AG10803 (cell line): ENCODE measurements around the gene ABCB6.

Source experiments
- DNase-seq: peaks from one replicate; pipeline ENCODE4 v3.0.0; 2010; ENCODE audit warnings: low read depth
- H3K4me3 ChIP-seq: 2 replicates; pipeline ENCODE4 v1.5.1; 2011; ENCODE audit warnings: mild to moderate bottlenecking, low read length, control low read depth
- TF ChIP-seq, protein P1 (sequence below): conservative IDR thresholded peaks from 2 replicates; pipeline ENCODE4 v1.5.1; 2011; ENCODE audit warnings: mild to moderate bottlenecking, low read length, control low read depth, inconsistent platforms

Gene ABCB6

DNA sequence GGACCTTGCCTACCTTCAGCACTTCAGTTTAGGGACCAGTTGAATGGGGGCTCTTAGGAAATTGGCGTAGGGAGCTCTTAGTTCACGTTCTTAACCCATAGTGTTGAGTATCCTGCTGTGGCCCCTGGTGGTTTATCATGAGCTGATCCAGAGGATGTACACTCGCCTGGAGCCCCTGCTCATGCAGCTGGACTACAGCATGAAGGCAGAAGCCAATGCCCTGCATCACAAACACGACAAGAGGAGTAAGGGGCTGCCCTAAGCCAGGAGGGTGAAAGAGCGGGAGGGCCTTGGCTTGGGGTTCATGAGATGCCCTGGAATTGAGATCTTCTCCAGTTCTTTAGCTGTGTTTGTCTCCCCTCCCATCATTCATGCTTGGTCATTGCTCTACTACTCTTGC is 37.8 kb downstream of the ABCB6 start:
- TF ChIP-seq, protein P1, sequence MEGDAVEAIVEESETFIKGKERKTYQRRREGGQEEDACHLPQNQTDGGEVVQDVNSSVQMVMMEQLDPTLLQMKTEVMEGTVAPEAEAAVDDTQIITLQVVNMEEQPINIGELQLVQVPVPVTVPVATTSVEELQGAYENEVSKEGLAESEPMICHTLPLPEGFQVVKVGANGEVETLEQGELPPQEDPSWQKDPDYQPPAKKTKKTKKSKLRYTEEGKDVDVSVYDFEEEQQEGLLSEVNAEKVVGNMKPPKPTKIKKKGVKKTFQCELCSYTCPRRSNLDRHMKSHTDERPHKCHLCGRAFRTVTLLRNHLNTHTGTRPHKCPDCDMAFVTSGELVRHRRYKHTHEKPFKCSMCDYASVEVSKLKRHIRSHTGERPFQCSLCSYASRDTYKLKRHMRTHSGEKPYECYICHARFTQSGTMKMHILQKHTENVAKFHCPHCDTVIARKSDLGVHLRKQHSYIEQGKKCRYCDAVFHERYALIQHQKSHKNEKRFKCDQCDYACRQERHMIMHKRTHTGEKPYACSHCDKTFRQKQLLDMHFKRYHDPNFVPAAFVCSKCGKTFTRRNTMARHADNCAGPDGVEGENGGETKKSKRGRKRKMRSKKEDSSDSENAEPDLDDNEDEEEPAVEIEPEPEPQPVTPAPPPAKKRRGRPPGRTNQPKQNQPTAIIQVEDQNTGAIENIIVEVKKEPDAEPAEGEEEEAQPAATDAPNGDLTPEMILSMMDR, result no peak
- H3K4me3 ChIP-seq, result no peak overlapping the region
- DNase-seq, result no peak

DNA sequence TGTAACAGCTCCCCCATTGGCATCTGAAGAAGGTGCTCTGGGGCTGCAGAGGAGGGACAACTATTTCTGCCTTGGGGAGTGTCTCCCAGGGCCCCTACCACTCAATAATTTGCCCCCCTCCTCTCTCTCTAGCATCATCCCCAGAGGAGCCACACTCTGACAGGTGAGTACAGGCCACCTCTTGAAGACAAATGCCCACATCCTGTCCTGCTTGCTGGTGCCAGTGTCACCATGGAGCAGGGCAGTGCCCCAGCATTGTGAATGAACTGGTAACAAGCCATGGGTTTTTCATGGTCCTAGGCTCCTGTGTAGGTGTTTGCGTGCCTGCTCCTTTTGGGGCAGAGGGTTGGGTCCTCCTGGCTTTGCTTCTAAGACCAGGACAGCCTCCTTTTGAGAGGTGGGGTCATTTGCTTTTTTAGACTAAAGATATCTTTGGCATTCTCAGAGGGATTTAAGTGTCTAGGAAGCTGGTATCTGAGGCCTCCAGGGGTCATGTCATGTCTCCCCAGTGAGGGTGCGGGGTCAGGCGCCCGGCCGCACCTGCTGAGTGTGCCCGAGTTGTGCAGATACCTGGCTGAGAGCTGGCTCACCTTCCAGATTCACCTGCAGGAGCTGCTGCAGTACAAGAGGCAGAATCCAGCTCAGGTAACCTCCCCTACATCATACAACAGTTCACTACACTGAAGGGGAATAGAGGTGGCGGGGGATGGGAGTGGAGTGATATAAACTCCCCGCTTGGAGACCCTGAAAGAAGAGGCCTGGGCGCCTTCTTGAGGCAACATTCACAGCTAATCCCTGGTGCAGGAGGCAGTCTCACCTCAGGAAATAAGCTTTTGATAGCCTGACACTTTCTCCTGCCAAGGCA is 38.9 kb downstream of the ABCB6 start:
- H3K4me3 ChIP-seq, result peak overlapping the region; percentile 93
- TF ChIP-seq, protein P1, result no peak
- DNase-seq, result no peak

DNA sequence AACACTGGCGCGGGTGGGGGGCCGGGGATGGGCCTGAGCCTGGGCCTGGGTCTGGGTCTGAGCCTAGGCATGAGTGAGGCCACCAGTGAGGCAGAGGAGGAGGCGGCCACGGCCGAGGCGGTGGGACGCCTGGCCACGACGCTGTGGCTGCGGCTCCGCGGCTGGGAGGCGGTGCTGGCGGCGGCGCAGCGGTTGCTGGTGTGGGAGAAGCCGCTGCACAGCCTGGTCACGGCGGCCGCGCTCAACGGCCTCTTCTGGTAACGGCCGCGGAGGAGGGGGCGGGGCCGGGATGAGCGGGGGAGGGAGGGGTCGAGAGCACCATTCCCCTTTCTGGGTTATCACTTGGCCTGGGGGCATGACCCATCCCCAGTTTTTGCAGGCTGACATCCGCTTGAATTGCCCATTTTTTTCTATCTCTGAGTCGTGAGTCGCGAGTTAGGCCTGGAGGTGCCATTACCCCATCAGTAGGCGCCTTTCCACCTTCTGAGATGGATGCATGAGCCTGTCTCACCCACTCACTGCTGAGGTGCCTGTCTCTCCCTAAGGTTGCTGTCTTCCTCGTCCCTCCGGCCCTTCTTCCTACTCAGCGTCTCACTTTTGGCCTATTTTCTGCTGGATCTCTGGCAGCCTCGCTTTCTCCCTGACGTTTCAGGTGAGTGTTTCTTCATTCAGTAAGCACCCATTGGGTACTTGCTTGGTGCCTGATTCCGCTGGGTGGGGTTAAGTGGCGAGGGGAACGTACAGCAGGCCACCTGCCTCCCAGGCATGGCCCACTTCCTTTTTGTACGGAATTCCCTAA is 40.2 kb downstream of the ABCB6 start:
- peak overlapping the region; percentile 93 for H3K4me3 ChIP-seq
- TF ChIP-seq, protein P1, result no peak
- DNase-seq, result peak; percentile 28

DNA sequence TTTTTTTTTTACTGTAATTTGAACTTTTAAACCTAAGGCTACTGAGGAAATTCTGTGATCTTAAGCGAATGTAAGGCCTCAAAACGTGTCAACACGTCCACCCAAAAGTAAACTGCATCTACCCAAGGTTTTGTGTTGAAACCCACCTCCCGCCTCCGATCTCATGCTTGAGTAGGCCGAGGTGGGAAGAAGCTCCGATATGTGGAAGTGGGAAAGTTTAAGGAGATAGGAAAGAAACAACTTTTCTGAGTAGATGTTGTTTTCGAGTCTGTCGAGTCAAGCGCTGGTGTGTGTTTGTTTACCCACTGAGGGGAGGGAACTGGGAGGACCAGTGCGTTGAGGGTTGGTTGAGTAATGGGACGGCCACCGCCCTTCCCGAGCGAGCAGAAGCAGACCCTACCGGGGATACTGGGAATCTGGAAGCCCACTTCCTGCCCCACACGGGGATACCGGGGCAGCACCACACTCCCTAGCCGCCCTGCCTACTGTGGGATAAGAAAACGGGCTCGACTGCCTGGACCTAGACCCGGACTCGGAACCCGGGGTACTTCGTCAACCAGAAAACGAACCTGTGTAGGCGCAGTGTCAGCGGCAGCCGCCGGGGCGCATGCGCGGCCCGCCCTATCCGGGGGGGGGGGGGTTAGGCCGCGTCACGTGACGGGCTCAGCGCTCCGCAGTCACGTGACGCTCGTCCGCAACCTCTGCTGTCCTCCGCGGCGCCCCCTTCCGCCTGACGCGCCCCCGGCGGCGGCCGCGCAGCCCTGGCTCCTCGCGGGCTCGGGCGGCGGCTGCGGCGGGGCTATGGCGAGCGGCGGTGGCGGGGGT is 41.0 kb downstream of the ABCB6 start, which contains the start of gene RETREG2:
Gene RETREG2 (plus strand): TSS at position 724 of the 825 bp plus-strand sequence. CDS start 78 bp downstream, at position 802.
- DNase-seq, result peak; percentile 92
- peak within 1 kb of the TSS; percentile 93 for H3K4me3 ChIP-seq
- TF ChIP-seq, protein P1, result peak; percentile 23

DNA sequence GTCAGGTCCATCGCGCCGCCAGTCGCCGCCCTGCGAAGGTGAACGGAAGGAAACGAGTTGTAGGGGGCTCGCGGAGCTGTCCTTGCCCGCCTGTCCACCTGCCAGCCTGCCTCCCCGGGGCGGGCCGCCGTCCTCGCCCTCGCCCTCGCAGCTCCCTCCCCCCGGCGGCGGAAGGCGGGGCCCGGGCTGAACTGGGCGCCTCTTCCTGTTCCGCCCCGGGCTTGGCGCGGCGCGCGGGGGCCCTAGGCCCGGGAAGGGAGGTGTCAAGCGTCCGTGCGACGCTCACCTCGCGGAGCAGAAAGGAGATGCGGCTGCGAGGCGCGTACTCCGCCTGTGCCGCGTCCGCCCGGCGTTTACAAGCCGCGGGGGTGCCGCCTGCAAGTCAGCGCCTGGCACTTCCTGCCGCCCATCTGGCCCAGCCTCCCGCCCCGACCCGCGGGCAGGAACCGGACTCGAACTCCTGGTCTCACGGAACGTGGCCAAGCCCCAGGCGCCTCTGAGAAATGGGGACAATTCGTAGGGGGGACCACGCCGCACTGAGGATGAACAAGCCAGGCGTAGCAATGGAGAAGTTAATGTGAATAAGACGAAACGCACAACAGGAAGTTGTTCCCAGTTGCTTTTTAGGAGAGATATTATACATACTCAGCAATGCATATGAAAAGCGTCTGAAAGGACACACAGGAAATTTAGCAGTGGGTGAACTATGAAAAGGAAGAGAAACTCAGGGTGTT is 41.8 kb downstream of the ABCB6 start, which contains the start of gene CNPPD1:
Gene CNPPD1 (minus strand): TSS at position 108 of the 734 bp plus-strand sequence. CDS start 97 bp downstream, at position 11.
- DNase-seq, result peak; percentile 83
- TF ChIP-seq, protein P1, result no peak
- peak within 1 kb of the TSS; percentile 93 for H3K4me3 ChIP-seq
